HepG2 (cell line): ENCODE measurements around the gene RGS19. TPM values are rescaled to one million over a fixed set of nuclear protein-coding genes. Genes with fewer than 3 reads are reported as not detected.

Source experiments
- AGO1 ChIP-seq: fragments of 200-400 bp; formaldehyde crosslinking; IDR thresholded peaks from 2 replicates; pipeline ENCODE4 v1.6.1; 2017; ENCODE audit warnings: mild to moderate bottlenecking, low read depth, low read length, moderate library complexity; ENCODE audit not compliant: poor library complexity, severe bottlenecking
- BCL6 ChIP-seq: IDR thresholded peaks from 2 replicates; pipeline ENCODE4 v1.6.1; 2016; ENCODE audit warnings: missing genetic modification reagents, missing compliant biosample characterization
- CHD4 ChIP-seq: fragments of 200-600 bp; sonication (generic); IDR thresholded peaks from 2 replicates; pipeline ENCODE4 v1.7.0; 2017; ENCODE audit warnings: mild to moderate bottlenecking, low read length, borderline replicate concordance
- CREB3 ChIP-seq: sonication (generic); formaldehyde crosslinking; IDR thresholded peaks from 2 replicates; pipeline ENCODE4 v1.5.0; 2020; ENCODE audit warnings: missing genetic modification reagents
- EED ChIP-seq: sonication (generic); formaldehyde crosslinking; IDR thresholded peaks from 2 replicates; pipeline ENCODE4 v1.5.0; 2020; ENCODE audit warnings: mild to moderate bottlenecking, missing genetic modification reagents
- FOXK1 ChIP-seq: sonication (generic); formaldehyde crosslinking; IDR thresholded peaks from 2 replicates; pipeline ENCODE4 v1.4.0; 2020; ENCODE audit warnings: low read depth, missing genetic modification reagents, borderline replicate concordance
- HNRNPL ChIP-seq: fragments of 200-400 bp; formaldehyde crosslinking; IDR thresholded peaks from 2 replicates; pipeline ENCODE4 v1.6.1; 2017; ENCODE audit warnings: mild to moderate bottlenecking, low read depth, low read length
- KDM3A ChIP-seq: IDR thresholded peaks from 2 replicates; pipeline ENCODE4 v1.6.1; 2018; ENCODE audit warnings: low read depth, missing compliant biosample characterization
- KDM5A ChIP-seq: fragments of 200-600 bp; sonication (generic); IDR thresholded peaks from 2 replicates; pipeline ENCODE4 v1.7.0; 2018; ENCODE audit warnings: antibody characterized with exemption, mild to moderate bottlenecking, low read length, borderline replicate concordance
- MAFK ChIP-seq, 2 experiments: IDR thresholded peaks in 1 of 2; conservative IDR thresholded peaks in 1 of 2; 2 replicates each; pipeline ENCODE4 v1.6.1; 2011; ENCODE audit warnings: improper control_type of control experiment in 2 of 2, low read length in 2 of 2
- MTA1 ChIP-seq: sonication (generic); formaldehyde crosslinking; IDR thresholded peaks from 2 replicates; pipeline ENCODE4 v1.4.0; 2020; ENCODE audit warnings: missing genetic modification reagents, mild to moderate bottlenecking, borderline replicate concordance
- MXI1 ChIP-seq: IDR thresholded peaks from 3 replicates; pipeline ENCODE4 v1.6.1; 2012; ENCODE audit warnings: low read depth, low read length, inconsistent platforms, borderline replicate concordance
- NFRKB ChIP-seq: fragments of 450-650 bp; IDR thresholded peaks from 2 replicates; pipeline ENCODE4 v1.6.1; 2017
- POLR2A ChIP-seq, 2 experiments: IDR thresholded peaks; 2 replicates each; pipeline ENCODE4 v1.6.1; 2011; ENCODE audit warnings: low read depth in 2 of 2, low read length in 2 of 2, mild to moderate bottlenecking in 1 of 2, moderate library complexity in 1 of 2; ENCODE audit not compliant: insufficient read depth in 1 of 2
- SIN3B ChIP-seq: fragments of 150-350 bp; IDR thresholded peaks from 2 replicates; pipeline ENCODE4 v1.6.1; 2014; ENCODE audit warnings: low read length
- TAF1 ChIP-seq: sonication (generic); formaldehyde crosslinking; IDR thresholded peaks from 2 replicates; pipeline ENCODE4 v1.4.0; 2020; ENCODE audit warnings: missing genetic modification reagents
- ZNF12 ChIP-seq: sonication (generic); formaldehyde crosslinking; IDR thresholded peaks from 2 replicates; pipeline ENCODE4 v1.5.0; 2020; ENCODE audit warnings: missing genetic modification reagents
- ZNF17 ChIP-seq: sonication (generic); formaldehyde crosslinking; IDR thresholded peaks from 2 replicates; pipeline ENCODE4 v1.5.0; 2020; ENCODE audit warnings: mild to moderate bottlenecking, missing genetic modification reagents
- ZNF274 ChIP-seq: sonication (generic); formaldehyde crosslinking; IDR thresholded peaks from 2 replicates; pipeline ENCODE4 v1.5.1; 2020; ENCODE audit warnings: mild to moderate bottlenecking, missing genetic modification reagents
- ZNF337 ChIP-seq: sonication (generic); formaldehyde crosslinking; IDR thresholded peaks from 2 replicates; pipeline ENCODE4 v1.5.1; 2020; ENCODE audit warnings: missing genetic modification reagents, low read depth, mild to moderate bottlenecking, borderline replicate concordance
- ZNF362 ChIP-seq: sonication (generic); formaldehyde crosslinking; IDR thresholded peaks from 2 replicates; pipeline ENCODE4 v1.4.0; 2020; ENCODE audit warnings: missing genetic modification reagents, mild to moderate bottlenecking, borderline replicate concordance
- ZNF547 ChIP-seq: sonication (generic); formaldehyde crosslinking; IDR thresholded peaks from 2 replicates; pipeline ENCODE4 v1.5.1; 2020; ENCODE audit warnings: mild to moderate bottlenecking, missing genetic modification reagents
- ZNF816 ChIP-seq: sonication (generic); formaldehyde crosslinking; IDR thresholded peaks from 2 replicates; pipeline ENCODE4 v1.8.0; 2022; ENCODE audit warnings: missing genetic modification reagents, mild to moderate bottlenecking, borderline replicate concordance
- polyA plus RNA-seq, 8 experiments: library from polyadenylated mRNA; depleted of rRNA in 3 of 8; stranded (reverse) in 7 of 8; unstranded in 1 of 8; fragments of >200 nt; fragmentation: Illumina TruSeq in 4 of 8; extraction: Trizol in 4 of 8; gene quantifications; 2 replicates each; pipeline versions ENCODE4 v1.2.1 to v1.2.3, GENCODE V29; 2011 to 2016; ENCODE audit warnings: low read depth in 4 of 8, missing spikeins in 1 of 8, mixed read lengths in 1 of 8; ENCODE audit not compliant: insufficient read depth in 1 of 8
- total RNA-seq, 5 experiments: library from RNA; depleted of rRNA; stranded (reverse); fragments of >200 nt; fragmentation: Illumina TruSeq; extraction: Trizol; gene quantifications; 2 replicates each; pipeline ENCODE4 v1.2.3, GENCODE V29; 2016; ENCODE audit warnings: low read depth in 1 of 5
- TF ChIP-seq, protein P1 (sequence below): sonication (generic); formaldehyde crosslinking; IDR thresholded peaks from 2 replicates; pipeline ENCODE4 v1.8.0; 2022; ENCODE audit warnings: mild to moderate bottlenecking, missing genetic modification reagents
- TF ChIP-seq, protein P2 (sequence below): sonication (generic); formaldehyde crosslinking; IDR thresholded peaks from 2 replicates; pipeline ENCODE4 v1.4.0; 2020; ENCODE audit warnings: mild to moderate bottlenecking, missing genetic modification reagents

RGS19 gene
- total and polyA plus RNA-seq, 2 of the 13 experiments (the other 11 are each of a cell fraction or from before 2014, with no cell fraction given) = 10.7 to 11.9 TPM

GRCh38 chr20:64044484-64045247, 34.7 kb downstream of the RGS19 start (continued):
- no peak for TF ChIP-seq TAF1 (CRISPR knock-in tag)
- TF ChIP-seq, protein P1, sequence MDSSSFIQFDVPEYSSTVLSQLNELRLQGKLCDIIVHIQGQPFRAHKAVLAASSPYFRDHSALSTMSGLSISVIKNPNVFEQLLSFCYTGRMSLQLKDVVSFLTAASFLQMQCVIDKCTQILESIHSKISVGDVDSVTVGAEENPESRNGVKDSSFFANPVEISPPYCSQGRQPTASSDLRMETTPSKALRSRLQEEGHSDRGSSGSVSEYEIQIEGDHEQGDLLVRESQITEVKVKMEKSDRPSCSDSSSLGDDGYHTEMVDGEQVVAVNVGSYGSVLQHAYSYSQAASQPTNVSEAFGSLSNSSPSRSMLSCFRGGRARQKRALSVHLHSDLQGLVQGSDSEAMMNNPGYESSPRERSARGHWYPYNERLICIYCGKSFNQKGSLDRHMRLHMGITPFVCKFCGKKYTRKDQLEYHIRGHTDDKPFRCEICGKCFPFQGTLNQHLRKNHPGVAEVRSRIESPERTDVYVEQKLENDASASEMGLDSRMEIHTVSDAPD = no peak
- TF ChIP-seq AGO1 = peak; percentile 52
- TF ChIP-seq MTA1 (CRISPR knock-in tag) = 0 out of 2 replicates have a peak, but pooled peaks have one; percentile 33
- no peak for TF ChIP-seq BCL6 (CRISPR knock-in tag)
- TF ChIP-seq CHD4 = no peak
- no peak for TF ChIP-seq POLR2A (IDR thresholded peaks at IDR 0.05; ENCODE audit: insufficient read depth in 1 of 2, low read depth in 2 of 2, low read length in 2 of 2)
- TF ChIP-seq ZNF547 (CRISPR knock-in tag) = 0 out of 2 replicates have a peak, but pooled peaks have one; percentile 40
- no peak for TF ChIP-seq CREB3
- TF ChIP-seq MXI1 = 0 out of 3 replicates have a peak, but pooled peaks have one; percentile 16
- TF ChIP-seq ZNF274 (CRISPR knock-in tag) = 0 out of 2 replicates have a peak, but pooled peaks have one; percentile 29
- peak; percentile 5 to 44; a peak in 3 of 4 replicates for TF ChIP-seq MAFK (conservative IDR thresholded peaks at IDR 0.05 in 1 of 2, IDR thresholded peaks at IDR 0.05 in 1 of 2; ENCODE audit: low read length in 2 of 2)
- peak; percentile 76; the same call in 1 of the 2 replicates for TF ChIP-seq ZNF12 (CRISPR knock-in tag)
- TF ChIP-seq KDM5A = no peak
- 0 out of 2 replicates have a peak, but pooled peaks have one; percentile 40 for TF ChIP-seq ZNF337
- TF ChIP-seq SIN3B = no peak
- TF ChIP-seq ZNF17 = no peak
- TF ChIP-seq ZNF816 (CRISPR knock-in tag) = no peak
- TF ChIP-seq HNRNPL = 0 out of 2 replicates have a peak, but pooled peaks have one; percentile 39
- no peak for TF ChIP-seq ZNF362 (CRISPR knock-in tag)
- no peak for TF ChIP-seq KDM3A (CRISPR knock-in tag)
- no peak for TF ChIP-seq NFRKB
- no peak for TF ChIP-seq FOXK1
- TF ChIP-seq, protein P2, sequence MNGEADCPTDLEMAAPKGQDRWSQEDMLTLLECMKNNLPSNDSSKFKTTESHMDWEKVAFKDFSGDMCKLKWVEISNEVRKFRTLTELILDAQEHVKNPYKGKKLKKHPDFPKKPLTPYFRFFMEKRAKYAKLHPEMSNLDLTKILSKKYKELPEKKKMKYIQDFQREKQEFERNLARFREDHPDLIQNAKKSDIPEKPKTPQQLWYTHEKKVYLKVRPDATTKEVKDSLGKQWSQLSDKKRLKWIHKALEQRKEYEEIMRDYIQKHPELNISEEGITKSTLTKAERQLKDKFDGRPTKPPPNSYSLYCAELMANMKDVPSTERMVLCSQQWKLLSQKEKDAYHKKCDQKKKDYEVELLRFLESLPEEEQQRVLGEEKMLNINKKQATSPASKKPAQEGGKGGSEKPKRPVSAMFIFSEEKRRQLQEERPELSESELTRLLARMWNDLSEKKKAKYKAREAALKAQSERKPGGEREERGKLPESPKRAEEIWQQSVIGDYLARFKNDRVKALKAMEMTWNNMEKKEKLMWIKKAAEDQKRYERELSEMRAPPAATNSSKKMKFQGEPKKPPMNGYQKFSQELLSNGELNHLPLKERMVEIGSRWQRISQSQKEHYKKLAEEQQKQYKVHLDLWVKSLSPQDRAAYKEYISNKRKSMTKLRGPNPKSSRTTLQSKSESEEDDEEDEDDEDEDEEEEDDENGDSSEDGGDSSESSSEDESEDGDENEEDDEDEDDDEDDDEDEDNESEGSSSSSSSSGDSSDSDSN = peak; percentile 23; the same call in 1 of the 2 replicates
- 0 out of 2 replicates have a peak, but pooled peaks have one; percentile 13 for TF ChIP-seq EED (CRISPR knock-in tag)
- TF ChIP-seq, all 625 proteins: peak for 19
